Tibial nerve (tissue), 4 donors: ENCODE measurements around the gene ERBIN. TPM values are rescaled to one million over a fixed set of nuclear protein-coding genes. Genes with fewer than 3 reads are reported as not detected.

Experiments used
- DNase-seq, 2 donors: peaks; one replicate each; pipeline ENCODE4 v3.0.0-alpha.2; 2019; ENCODE audit warnings: low spot score in 2 of 2
- H3K27ac ChIP-seq, 4 donors: fragments of 200-600 bp; sonication (generic) in 3 of 4; one replicate each; pipeline ENCODE4 v1.5.1; 2017 to 2019; ENCODE audit warnings: mild to moderate bottlenecking in 1 of 4
- H3K27me3 ChIP-seq, 2 donors: fragments of 200-600 bp; sonication (generic) in 1 of 2; one replicate each; pipeline versions ENCODE4 v1.5.1 to v1.6.0; 2017 to 2019
- H3K36me3 ChIP-seq, 3 donors: fragments of 200-600 bp; sonication (generic); one replicate each; pipeline ENCODE4 v1.5.1; 2018 to 2019
- H3K4me1 ChIP-seq, 4 donors: fragments of 200-600 bp; sonication (generic) in 3 of 4; one replicate each; pipeline ENCODE4 v1.5.1; 2017 to 2019
- H3K4me3 ChIP-seq, 4 donors: fragments of 200-600 bp; sonication (generic) in 3 of 4; one replicate each; pipeline ENCODE4 v1.5.1; 2017 to 2019; ENCODE audit warnings: mild to moderate bottlenecking in 1 of 4, moderate library complexity in 1 of 4
- H3K9me3 ChIP-seq, 4 donors: fragments of 200-600 bp; sonication (generic) in 3 of 4; one replicate each; pipeline ENCODE4 v1.5.1; 2017 to 2019
- CTCF ChIP-seq, 5 experiments: fragments of 200-600 bp in 3 of 5; fragments of 450-650 bp in 2 of 5; sonication (generic) in 3 of 5; IDR thresholded peaks; one replicate each; pipeline ENCODE4 v1.5.1; 2016 to 2019; ENCODE audit warnings: antibody characterized with exemption in 5 of 5, mild to moderate bottlenecking in 3 of 5, moderate library complexity in 2 of 5
- EP300 ChIP-seq, 2 donors: sonication (generic); formaldehyde crosslinking; IDR thresholded peaks; one replicate each; pipeline ENCODE4 v1.6.1; 2017; ENCODE audit warnings: antibody characterized with exemption in 2 of 2, mild to moderate bottlenecking in 1 of 2
- POLR2A ChIP-seq, 2 donors: fragments of 450-650 bp; IDR thresholded peaks; one replicate each; pipeline ENCODE4 v1.6.1; 2017; ENCODE audit warnings: antibody characterized with exemption in 2 of 2, mild to moderate bottlenecking in 2 of 2, moderate library complexity in 2 of 2
- WGBS, 2 donors: methylation state at CpG; one replicate each; pipeline ENCODE4 v1.1.5; 2018; 5-methylcytosine and 5-hydroxymethylcytosine counted together
- total RNA-seq, 4 donors: library from RNA; depleted of rRNA; stranded (reverse); fragments of >200 nt; gene quantifications; one replicate each; pipeline ENCODE4 v1.1.0, GENCODE V29; 2016

The ERBIN gene
- total RNA-seq, 4 donors from 2014 or later, result 59.6 to 81.1 (median 66.5) TPM

GRCh38 chr5:65978251-65978650, 51.9 kb downstream of the ERBIN start:
- no peak overlapping the region for H3K27ac ChIP-seq
- no peak for TF ChIP-seq EP300 (IDR thresholded peaks at IDR 0.05)
- no peak for TF ChIP-seq CTCF (IDR thresholded peaks at IDR 0.05)
- TF ChIP-seq POLR2A (IDR thresholded peaks at IDR 0.05), result no peak
- no peaks in the 10 kb centered on the region for H3K4me1 ChIP-seq
- WGBS, 2 donors, result 82% methylated on average over 3 of the region's 3 CpGs
- H3K4me3 ChIP-seq, result no peak overlapping the region
- no peaks in the 10 kb centered on the region for H3K9me3 ChIP-seq
- no peak for DNase-seq
- H3K36me3 ChIP-seq, result peaks cover 0 to 5% (median 0%) of the 10 kb centered on the region in 3 donors
- no peaks in the 10 kb centered on the region for H3K27me3 ChIP-seq

GRCh38 chr5:65981548-65981947, 55.2 kb downstream of the ERBIN start:
- no peak for DNase-seq
- 68 to 78% methylated on average over 1 of the region's 1 CpG for WGBS, 2 donors
- H3K27me3 ChIP-seq, result no peaks in the 10 kb centered on the region
- TF ChIP-seq EP300 (IDR thresholded peaks at IDR 0.05) (no peak), CTCF (IDR thresholded peaks at IDR 0.05) (no peak), POLR2A (IDR thresholded peaks at IDR 0.05) (no peak)
- H3K9me3 ChIP-seq, result no peaks in the 10 kb centered on the region
- H3K4me3 ChIP-seq, result no peak overlapping the region
- peaks cover 0 to 5% (median 0%) of the 10 kb centered on the region in 3 donors for H3K36me3 ChIP-seq
- H3K4me1 ChIP-seq, result peaks cover 0 to 25% (median 6%) of the 10 kb centered on the region in 4 donors
- H3K27ac ChIP-seq, result no peak overlapping the region

GRCh38 chr5:65981969-65982619, 55.7 kb downstream of the ERBIN start:
- Histone ChIP-seq H3K9me3 (no peaks in the 10 kb centered on the region), H3K4me3 (no peak overlapping the region), H3K36me3 (peaks cover 0 to 5% (median 0%) of the 10 kb centered on the region in 3 donors), H3K27ac (no peak overlapping the region), H3K4me1 (peaks cover 0 to 30% (median 6%) of the 10 kb centered on the region in 4 donors), H3K27me3 (no peaks in the 10 kb centered on the region)
- TF ChIP-seq EP300 (IDR thresholded peaks at IDR 0.05), result no peak
- no peak for TF ChIP-seq CTCF (IDR thresholded peaks at IDR 0.05)
- TF ChIP-seq POLR2A (IDR thresholded peaks at IDR 0.05), result no peak
- 89 to 95% methylated on average over 3 of the region's 3 CpGs for WGBS, 2 donors
- DNase-seq, result no peak

- Histone ChIP-seq H3K27ac (no peak overlapping the region), H3K4me1 (peaks cover 0 to 30% (median 6%) of the 10 kb centered on the region in 4 donors), H3K4me3 (no peak overlapping the region), H3K36me3 (peaks cover 0 to 5% (median 0%) of the 10 kb centered on the region in 3 donors), H3K9me3 (no peaks in the 10 kb centered on the region), H3K27me3 (no peaks in the 10 kb centered on the region)
- 84 to 95% methylated on average over 1 of the region's 1 CpG for WGBS, 2 donors
- TF ChIP-seq CTCF (IDR thresholded peaks at IDR 0.05) (no peak), POLR2A (IDR thresholded peaks at IDR 0.05) (no peak), EP300 (IDR thresholded peaks at IDR 0.05) (no peak)
- no peak for DNase-seq
Observed at GRCh38 chr5:65982635-65983034, 56.3 kb downstream of the ERBIN start.

DNA sequence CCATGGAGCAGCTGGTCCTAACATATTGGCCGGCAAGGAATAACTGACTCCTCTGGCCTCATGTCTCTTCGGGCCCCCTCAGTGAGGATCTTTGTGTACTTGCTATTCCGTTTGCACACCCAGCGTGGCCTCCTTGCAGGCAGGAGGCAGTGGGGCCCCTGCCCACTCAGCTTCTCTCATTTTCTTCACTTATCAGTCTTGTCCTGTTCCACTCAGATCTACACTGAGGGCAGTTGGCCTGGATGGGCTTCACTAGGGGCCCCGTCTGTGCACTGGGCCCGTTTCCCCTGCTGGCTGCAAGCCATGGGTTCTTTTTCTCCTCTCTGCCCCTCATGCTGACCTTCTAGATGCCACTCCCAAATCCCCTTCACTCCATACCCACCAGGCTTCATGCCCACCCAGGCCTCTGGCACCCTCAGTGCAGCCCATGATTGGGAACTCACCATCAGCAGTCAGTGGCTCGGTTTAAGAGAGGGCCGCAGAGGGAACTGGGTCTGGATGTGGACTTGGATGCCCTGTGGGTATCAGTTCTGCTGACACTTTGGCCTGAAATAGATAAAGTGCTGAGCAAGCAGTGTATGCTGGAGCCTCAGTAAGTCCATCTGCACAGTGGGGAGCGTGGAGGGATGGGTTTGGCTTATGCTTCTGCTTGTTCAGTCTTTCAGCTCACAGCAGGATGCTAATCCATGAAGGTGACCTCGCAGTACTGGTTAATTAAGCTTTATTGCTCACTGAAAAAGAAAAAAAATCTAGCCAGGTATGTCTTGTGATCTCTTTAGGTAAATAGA, 57.9 kb downstream of the ERBIN start:
- Histone ChIP-seq H3K27ac (no peak overlapping the region), H3K9me3 (no peaks in the 10 kb centered on the region), H3K36me3 (no peaks in the 10 kb centered on the region), H3K27me3 (no peaks in the 10 kb centered on the region), H3K4me1 (peaks cover 0 to 30% (median 6%) of the 10 kb centered on the region in 4 donors), H3K4me3 (no peak overlapping the region)
- WGBS, 2 donors, result 87% methylated on average over 10 of the region's 10 CpGs
- no peak for DNase-seq
- TF ChIP-seq CTCF (IDR thresholded peaks at IDR 0.05) (no peak), POLR2A (IDR thresholded peaks at IDR 0.05) (no peak), EP300 (IDR thresholded peaks at IDR 0.05) (no peak)
